ENCODE results near the gene CCBE1.

Gene CCBE1

DNA sequence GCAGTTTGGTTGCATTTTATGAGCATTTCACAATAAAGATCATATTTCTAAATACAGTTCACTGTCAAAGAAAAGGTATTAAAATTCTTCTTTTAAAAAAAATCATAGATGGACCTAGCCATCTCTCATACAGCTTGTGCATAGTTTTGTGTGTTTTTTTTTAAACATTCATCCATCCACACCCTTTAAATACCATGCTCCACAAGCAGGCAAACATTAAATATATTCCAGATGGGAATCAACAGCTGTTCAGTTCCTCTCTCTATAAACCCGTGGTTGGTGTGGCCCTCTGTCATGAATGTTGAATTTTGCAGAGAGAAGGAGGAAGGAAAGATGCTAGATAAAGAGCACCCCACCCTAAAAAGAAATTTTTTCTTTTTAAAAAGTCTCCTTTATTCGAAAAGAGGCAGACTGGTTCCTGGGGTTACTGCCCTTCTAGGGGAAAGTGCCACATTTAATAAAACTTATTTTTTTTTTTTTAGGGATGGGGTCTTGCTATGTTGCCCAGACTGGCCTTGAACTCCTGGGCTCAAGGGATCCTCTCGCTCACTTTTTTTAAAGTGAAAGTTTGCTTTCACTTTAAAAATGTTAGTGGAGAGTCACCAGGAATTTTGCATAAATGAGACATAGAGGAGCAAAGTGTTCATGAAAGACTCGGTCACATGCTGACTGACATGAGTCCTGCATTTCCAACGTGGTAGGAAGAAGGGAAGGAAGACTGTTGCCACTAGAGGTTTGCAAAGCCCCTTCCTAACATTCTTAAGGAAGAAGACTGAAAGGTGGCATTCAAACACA, 264.2 kb downstream of the CCBE1 start:
- DNase-seq, result no peak

GRCh38 chr18:59431131-59431530, 266.1 kb downstream of the CCBE1 start:
- DNase-seq, result no peak

- DNase-seq, result no peak
Measured at GRCh38 chr18:59429608-59430007, 267.6 kb downstream of the CCBE1 start.

DNA sequence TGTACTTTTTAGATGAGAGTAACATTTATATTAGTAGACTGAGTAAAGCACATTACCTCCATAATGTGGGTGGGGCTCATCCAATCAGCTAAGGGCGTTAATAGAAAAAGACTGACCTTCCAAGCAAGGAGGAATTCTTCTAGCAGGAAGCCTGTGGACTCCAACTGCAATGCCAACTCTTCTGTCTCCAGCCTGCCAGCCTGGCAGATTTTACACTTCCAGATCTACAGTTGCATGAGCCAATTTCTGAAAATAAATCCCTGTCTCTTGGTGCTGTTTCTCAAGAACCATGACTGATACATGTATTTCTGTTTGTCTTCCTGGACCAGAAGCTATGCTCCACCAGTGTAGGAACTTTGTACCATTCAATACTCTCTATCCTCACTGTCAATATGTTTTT, 269.2 kb downstream of the CCBE1 start:
- DNase-seq, result no peak

DNA sequence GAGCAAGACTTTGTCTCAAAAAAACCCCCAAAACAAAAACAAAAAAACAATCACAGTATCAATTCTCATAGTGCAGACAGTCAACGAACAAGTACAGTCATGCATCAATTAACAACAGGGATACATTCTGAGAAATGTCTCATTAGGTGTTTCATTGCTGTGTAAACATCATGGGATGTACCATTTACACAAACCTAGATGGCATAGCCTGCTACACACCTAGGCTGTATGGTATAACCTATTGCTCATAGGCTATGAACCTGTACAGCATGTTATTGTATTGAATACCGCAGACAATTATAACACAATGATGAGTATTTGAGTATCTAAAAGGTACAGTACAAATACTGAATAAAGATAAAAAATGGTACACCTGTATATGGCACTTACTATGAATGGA, 270.4 kb downstream of the CCBE1 start:
- DNase-seq, result no peak

DNA sequence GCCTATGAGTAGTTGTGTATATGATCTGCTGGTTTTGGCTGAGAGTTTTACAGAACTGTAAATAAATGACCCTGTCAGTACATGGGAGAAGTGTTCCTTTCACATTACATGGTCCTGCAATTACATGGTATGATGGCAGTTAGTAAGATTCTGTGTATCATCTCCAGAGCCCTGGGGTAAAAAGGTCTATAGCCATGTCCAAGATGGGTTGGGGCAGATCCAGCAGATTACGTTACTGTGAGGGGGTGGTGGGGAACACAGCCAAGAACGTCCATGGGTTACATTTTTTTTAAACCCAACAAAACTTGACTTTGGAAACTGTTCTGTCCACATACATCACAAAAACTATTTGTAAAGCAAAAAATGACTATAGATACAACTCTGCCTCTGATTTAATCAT, 274.0 kb downstream of the CCBE1 start:
- DNase-seq, result no peak

DNA sequence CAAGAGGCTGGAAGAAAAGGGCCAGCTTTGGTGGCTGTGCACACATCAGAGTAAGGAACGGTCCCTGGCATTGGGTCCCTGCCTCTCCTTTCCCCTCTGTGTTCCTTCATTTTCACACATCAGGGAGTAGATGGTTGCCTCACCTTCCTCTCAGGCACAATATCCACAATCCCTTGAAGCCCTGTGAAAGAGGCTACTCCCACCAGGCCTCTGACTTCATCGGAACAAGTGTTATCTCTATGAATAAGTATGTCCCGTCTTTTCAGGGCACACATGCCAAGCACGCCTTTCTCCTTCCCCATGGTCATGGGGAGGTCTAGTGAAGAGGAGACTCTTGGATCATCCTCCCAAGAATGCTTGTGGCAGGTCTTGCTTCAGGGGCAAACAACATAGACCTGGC, 277.0 kb downstream of the CCBE1 start:
- no peak for DNase-seq

DNA sequence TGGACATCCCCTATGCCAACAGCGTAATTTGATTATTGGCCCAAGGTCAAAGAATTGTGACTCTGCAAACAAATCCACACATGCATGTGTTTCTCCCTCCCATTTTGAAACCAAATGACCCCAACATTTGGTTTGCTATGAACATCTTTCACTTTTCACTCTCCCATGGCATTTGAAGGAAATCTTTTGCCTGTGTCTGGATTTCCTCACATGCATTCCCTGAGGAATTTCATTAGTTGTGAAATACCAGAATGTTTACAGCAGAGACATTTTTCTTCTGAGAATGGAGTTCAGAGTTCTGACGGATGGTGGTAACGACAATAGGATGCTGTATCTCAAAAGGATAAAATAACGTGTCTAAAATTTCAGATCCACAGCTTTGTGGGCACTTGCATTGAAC, 277.8 kb downstream of the CCBE1 start:
- no peak for DNase-seq

GRCh38 chr18:59416818-59417217, 280.4 kb downstream of the CCBE1 start:
- DNase-seq, result no peak

DNA sequence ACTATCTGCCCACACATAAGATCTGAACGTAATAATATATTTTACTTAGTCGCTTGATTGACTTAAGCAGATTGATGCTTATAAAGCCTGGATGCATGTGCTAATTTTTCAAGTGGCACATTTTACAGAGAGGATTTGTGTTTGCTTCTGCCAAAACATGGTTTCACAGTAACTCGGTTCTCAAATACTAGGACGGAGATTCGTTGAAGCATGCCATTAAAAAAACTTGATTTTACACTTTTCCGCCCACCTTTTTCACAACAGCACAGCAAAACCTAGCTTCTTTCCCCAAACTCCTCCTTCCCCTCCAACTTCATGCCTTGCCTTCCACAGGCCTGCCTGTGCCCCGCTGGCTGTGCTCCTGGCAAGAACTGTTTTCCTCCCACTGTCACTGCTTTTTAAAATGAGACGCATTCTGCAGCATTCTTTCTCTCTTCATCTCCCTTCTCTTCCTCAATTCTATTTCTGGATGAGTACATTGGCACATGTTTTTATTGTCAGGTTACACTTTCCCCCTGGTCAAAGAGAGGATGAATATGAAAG, 283.0 kb downstream of the CCBE1 start:
- no peak for DNase-seq

DNA sequence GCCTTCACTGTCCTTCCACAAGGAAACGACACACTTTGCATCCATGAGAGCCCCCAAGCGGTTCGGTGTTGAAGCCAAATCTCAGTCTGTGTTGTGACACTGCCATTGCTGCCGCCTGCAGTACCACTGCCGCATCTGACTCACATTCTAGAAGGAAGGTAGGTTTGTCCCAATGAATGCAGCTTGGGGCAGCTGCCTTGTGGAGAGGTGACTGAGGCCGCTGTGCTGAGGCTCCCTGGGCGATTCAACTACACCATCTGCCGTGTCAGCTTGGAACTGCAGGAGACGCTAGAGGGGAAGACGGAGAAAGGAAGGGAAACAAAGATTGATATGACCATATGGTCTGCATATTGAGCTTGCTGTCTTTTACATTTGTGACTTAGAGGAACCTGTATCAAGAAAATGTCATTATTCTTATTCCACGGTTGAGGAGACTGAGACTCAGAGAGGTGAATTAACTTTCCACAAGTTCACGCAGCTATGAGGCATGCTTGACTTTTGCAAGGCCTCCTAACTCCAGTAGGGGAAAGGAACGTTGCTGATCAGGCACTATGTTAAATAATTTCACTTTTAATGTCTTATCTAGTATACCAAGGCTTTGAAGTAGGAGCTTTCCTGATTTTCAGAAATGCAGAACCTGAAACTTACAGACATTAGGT, 294.7 kb downstream of the CCBE1 start:
- DNase-seq, result peak; percentile 80

DNA sequence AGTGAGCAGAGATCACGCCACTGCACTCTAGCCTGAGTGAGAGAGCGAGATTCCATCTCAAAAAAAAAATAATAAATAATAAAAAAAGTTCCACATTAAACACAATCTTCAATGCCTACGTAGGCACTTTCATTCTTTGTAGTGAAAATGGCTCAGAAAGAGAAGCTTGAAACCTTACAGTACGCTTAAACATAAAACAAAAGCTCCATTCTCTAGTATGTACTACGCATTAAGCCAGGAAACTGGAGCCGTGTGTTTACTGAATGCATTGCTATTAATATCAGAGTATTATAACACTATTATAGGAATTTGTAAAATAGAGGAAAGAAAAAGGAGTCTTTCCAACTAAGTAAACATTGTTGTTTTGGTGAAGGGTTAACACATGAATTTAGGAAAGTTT, 296.8 kb downstream of the CCBE1 start:
- no peak for DNase-seq

DNA sequence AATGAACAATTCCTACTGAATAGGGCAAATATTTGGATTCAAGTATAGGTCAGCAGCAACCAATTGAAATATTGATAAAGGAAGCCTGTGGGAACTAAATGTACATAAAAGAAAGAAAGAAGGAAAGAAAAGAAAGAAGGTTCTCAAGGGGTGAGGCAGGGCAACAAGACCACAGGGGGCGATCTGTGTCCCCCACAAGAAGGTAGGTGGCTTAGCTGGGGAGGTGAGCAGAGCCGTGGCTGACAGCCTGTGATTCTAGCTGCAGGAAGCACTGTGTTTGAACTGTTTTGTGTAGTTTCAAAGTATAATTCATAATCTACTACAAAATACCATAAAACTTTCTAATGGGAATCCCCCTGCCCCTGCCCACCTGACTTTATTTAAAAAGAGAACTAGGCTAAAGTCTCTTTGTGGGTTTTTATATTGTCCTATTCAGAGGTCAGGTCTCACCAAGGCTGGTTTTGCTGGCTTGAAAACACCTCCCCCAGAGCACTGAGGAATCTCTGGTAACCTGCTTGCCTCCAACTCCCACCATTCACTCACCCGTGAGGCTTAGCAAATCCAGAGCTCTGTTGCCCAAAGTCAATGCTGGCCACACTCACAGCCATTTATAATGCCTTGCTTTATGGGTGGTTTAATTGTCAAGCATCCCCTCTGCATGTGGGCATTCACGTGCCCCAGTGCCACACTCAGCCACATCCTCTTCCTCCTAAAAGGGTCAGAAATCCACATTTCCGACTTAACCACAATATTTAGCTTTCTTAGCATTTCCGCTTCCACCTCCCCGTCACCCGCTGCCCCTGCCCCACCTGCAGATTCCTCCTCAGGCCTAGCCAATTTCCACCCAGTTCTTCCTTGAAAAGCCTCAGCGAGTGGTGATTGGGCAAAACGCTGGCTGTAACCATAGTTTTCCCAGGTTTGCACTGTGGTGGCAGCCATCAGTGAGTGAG, 301.7 kb downstream of the CCBE1 start:
- no peak for DNase-seq

DNA sequence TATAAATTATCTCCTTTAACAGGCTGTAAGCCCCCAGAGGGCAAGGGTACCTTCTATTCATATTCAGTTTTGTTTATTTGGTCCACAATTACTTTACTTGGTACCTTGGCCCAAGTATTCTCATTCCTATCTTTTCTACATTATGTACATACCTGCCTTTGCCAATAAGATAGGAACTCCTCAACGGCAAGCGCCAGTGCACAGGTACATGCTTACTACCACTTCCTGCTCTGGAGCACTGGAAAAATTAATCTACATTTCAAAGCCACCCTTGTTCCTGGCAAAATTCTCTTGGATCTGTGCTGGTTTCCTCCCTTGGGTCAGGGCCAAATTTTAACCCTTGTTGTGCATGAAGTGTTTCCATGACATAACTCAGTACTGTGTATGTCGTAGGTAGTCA, 303.8 kb downstream of the CCBE1 start:
- no peak for DNase-seq

DNA sequence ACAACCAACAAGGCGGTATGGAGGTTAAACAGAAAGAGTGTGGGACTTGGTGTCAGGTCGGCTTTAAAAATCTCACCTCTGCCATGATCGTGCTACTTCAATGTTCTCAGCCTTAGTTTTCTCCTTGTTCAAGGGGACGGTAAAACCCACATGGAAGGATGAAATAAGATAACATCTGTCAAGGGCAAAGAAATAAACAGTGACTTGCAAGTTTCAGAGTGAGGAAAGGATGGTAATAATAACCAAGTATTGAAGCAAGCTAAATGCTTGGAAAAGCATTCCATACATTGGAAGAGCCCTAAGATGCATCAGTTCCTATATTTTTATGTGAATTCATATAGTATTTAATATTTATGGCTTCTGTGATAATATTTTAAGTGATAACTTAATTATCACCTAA, 308.4 kb downstream of the CCBE1 start:
- DNase-seq, result no peak

DNA sequence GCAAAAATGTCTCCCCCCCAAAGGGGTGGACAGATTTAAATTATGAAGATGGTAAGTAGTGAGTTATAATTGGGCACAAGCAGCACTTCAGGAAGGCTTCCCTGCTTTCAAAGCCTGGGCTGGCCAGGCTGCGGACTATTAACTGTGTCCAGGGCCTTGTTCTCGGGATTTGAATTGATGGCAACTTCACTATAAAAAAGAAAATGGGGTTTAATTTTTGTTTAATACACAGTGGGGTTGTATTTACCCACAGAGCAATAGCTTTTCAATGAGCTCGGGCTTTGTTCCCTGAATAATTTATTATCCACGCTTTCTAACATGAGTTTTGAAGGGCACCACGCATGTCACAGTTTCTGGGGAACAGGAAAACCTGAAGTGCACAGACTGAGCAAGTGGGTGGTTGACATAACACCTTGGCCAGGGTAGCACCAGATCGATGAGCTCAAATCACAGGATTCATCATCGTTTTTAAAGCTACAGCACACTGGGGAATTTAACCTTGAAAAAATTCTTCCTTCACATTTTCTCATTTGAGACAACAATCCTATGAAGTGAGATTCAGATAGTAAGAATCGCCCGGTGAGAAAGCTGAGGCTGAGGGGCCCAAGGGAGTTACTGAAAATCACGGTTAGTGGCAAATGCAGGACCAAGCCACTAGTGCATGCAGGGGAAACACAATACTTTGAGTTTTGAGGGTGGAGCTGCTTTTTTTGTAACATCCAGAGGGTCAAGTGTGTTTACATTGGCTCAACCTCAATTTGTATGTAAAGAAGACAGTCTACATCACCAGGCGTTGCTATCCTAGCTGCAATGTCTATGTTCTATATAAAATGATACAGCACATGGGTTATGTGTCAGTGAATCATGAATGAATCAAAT, 309.3 kb downstream of the CCBE1 start:
- no peak for DNase-seq

DNA sequence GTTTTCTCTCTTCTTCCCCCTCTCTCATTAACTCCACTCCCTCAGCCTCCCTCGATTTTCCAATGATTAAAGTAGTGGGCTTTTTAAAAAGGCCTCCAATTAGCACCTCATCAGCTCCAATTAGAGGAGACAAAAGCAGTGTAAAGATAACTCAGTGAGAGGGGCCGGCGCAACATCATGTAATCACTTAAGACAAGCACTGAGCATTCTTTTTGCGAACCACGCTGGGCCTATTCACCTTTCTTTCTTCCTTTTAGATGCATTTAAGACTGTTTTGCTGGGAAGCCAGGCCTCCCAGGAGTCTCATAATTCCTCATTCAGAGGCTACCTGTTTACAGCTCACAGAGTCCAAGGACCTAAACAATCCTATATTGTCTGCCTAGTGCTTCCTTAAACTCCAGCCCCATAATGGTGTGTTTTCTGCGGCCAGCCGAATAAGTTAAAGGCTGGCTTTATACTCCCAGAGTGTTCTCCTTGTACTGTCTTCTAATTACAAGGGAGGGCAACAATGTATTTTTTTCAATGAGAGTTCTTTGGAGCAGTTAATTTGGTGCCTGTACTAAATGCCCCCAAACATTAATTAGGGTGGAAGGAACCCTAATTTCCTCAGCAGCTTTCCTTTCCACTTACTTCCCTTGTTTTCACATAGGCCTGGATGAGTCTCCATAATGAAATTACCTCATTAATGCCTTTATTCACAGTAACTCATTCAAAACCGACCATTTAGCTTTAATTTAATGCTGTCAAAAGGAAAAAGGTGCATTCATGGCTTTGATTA, 310.1 kb downstream of the CCBE1 start:
- DNase-seq, result no peak

DNA sequence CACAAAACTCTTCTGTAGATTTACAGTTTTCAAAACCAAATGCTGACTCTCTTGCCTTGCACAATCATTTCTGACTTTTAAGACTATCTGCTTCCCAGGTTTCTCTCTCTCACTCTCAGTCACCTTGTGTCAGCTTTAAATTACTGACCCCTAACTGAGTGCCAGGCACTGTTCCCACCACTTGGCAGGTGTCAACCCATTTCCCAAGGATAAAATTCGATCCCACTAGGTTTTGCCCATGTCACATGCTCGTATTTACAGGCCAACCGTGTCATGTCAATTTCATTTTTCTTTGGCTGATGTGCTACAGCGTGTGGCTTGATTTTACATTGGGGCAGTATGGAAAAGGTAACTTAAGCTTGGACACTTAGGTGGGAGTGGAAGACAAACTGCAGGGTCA, 312.0 kb downstream of the CCBE1 start:
- DNase-seq, result no peak

- no peak for DNase-seq
Measured at GRCh38 chr18:59383851-59384250, 313.4 kb downstream of the CCBE1 start.

- DNase-seq, result no peak
Measured at GRCh38 chr18:59382383-59382782, 314.8 kb downstream of the CCBE1 start.

GRCh38 chr18:59381949-59382348, 315.3 kb downstream of the CCBE1 start:
- DNase-seq, result no peak
